ENCODE measurements around the gene NAV2.

Gene NAV2

DNA sequence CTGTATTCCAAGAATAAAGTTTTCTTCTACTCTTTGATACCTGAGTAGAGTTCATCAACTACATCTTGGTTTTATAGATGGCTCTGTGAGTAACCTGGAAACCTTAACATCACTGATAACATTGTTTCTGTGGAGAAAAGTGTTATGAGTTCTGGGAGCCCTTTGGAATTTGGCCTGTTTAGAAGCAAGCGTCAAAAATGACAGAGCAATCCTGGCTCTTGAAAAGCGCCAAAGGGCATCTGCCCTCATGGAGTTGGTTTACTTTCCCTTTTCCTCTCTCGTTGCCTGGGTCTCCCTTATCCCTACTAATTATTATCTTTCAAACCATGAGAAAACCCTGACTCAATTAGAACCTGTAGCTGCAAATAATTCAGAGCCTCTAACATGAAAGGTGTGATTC, 307.6 kb downstream of the NAV2 start:
- in situ Hi-C loops (cut with HindIII; ENCODE audit: low sequenced_read_pairs) = loop anchor here (5.0 kb wide), 1 partner anchor 77 kb away; no protein-coding TSS in a partner anchor
- no peak for DNase-seq (ENCODE audit: low read depth)
- no peak overlapping the region for H3K4me3 ChIP-seq (ENCODE audit: low read depth, low read length)
- no peak for TF ChIP-seq CTCF (IDR thresholded peaks at IDR 0.05; ENCODE audit: low read depth, low read length, missing control alignments)

GRCh38 chr11:20020716-20021115, 308.1 kb downstream of the NAV2 start:
- no peak overlapping the region for H3K4me3 ChIP-seq (ENCODE audit: low read depth, low read length)
- TF ChIP-seq CTCF (IDR thresholded peaks at IDR 0.05; ENCODE audit: low read depth, low read length, missing control alignments) = no peak
- in situ Hi-C loops (cut with HindIII; ENCODE audit: low sequenced_read_pairs) = loop anchor here (5.0 kb wide), 1 partner anchor 77 kb away; no protein-coding TSS in a partner anchor
- no peak for DNase-seq (ENCODE audit: low read depth)

- in situ Hi-C loops (cut with HindIII; ENCODE audit: low sequenced_read_pairs) = loop anchor here (5.0 kb wide), 1 partner anchor 76 kb away; no protein-coding TSS in a partner anchor
- H3K4me3 ChIP-seq (ENCODE audit: low read depth, low read length) = no peak overlapping the region
- no peak for DNase-seq (ENCODE audit: low read depth)
- no peak for TF ChIP-seq CTCF (IDR thresholded peaks at IDR 0.05; ENCODE audit: low read depth, low read length, missing control alignments)
These were observed 308.6 kb downstream of the NAV2 start for GRCh38 chr11:20021212-20021611.

- in situ Hi-C loops (cut with HindIII; ENCODE audit: low sequenced_read_pairs) = loop anchor here (5.0 kb wide), 1 partner anchor 75 kb away; no protein-coding TSS in a partner anchor
- no peak for DNase-seq (ENCODE audit: low read depth)
- no peak for TF ChIP-seq CTCF (IDR thresholded peaks at IDR 0.05; ENCODE audit: low read depth, low read length, missing control alignments)
- H3K4me3 ChIP-seq (ENCODE audit: low read depth, low read length) = no peak overlapping the region
These were observed 309.2 kb downstream of the NAV2 start for GRCh38 chr11:20021771-20022362.

GRCh38 chr11:20022363-20023081, 309.9 kb downstream of the NAV2 start:
- in situ Hi-C loops (cut with HindIII; ENCODE audit: low sequenced_read_pairs) = loop anchor here (5.0 kb wide), 1 partner anchor 75 kb away; no protein-coding TSS in a partner anchor
- DNase-seq (ENCODE audit: low read depth) = no peak
- peak overlapping the region; percentile 48 for H3K4me3 ChIP-seq (ENCODE audit: low read depth, low read length)
- TF ChIP-seq CTCF (IDR thresholded peaks at IDR 0.05; ENCODE audit: low read depth, low read length, missing control alignments) = no peak

GRCh38 chr11:20023082-20023426, 310.4 kb downstream of the NAV2 start:
- H3K4me3 ChIP-seq (ENCODE audit: low read depth, low read length) = peak overlapping the region; percentile 48
- DNase-seq (ENCODE audit: low read depth) = no peak

More at GRCh38 chr11:20023082-20023426, 310.4 kb downstream of the NAV2 start:
- no peak for TF ChIP-seq CTCF (IDR thresholded peaks at IDR 0.05; ENCODE audit: low read depth, low read length, missing control alignments)
- in situ Hi-C loops (cut with HindIII; ENCODE audit: low sequenced_read_pairs) = loop anchor here (5.0 kb wide), 1 partner anchor 74 kb away; no protein-coding TSS in a partner anchor

Measured in astrocyte of the cerebellum (primary cell).